H1 (cell line): ENCODE data around the gene SEC23IP. TPM values are rescaled to one million over a fixed set of nuclear protein-coding genes. Genes with fewer than 3 reads are reported as not detected.

ENCODE experiments used
- CTCF ChIA-PET: fragments of 300-600 bp; sonication (Branson Sonifier 250); formaldehyde crosslinking; loops from one replicate; lab custom pipeline; 2021; ENCODE audit not compliant: partially characterized antibody; lab: Charles Lee
- POLR2A ChIA-PET: fragments of 300-600 bp; sonication (Branson Sonifier 250); formaldehyde crosslinking; loops from one replicate; lab custom pipeline; 2021; ENCODE audit warnings: inconsistent platforms; ENCODE audit not compliant: partially characterized antibody; lab: Charles Lee
- DNase-seq, 2 experiments: peaks; one replicate each; pipeline versions ENCODE4 v3.0.0 to v3.0.0-alpha.2; 2010 to 2022; ENCODE audit warnings: low spot score in 2 of 2, low read depth in 1 of 2, mixed read lengths in 1 of 2
- FAIRE-seq: peaks from 2 replicates; lab custom pipeline; 2011; peaks lifted over from hg19 to GRCh38; lab: Jason Lieb, UNC
- H2AFZ ChIP-seq: 2 replicates; pipeline ENCODE4 v1.8.1; 2012; ENCODE audit warnings: low read length, inconsistent platforms
- H2AK5ac ChIP-seq: 2 replicates; pipeline ENCODE4 v1.6.1; 2013; ENCODE audit warnings: low read depth, low read length
- H2BK120ac ChIP-seq: replicated peaks from 2 replicates; pipeline ENCODE3; 2013; ENCODE audit warnings: low read depth, low read length, inconsistent platforms
- H2BK12ac ChIP-seq: 2 replicates; pipeline ENCODE4 v1.6.1; 2013; ENCODE audit warnings: low read depth, low read length
- H2BK15ac ChIP-seq: 2 replicates; pipeline ENCODE4 v1.6.1; 2013; ENCODE audit warnings: low read length
- H2BK20ac ChIP-seq: 2 replicates; pipeline ENCODE4 v1.6.1; 2013; ENCODE audit warnings: low read length
- H2BK5ac ChIP-seq: 2 replicates; pipeline ENCODE4 v1.6.1; 2013; ENCODE audit warnings: low read depth, low read length
- H3K14ac ChIP-seq: 2 replicates; pipeline ENCODE4 v1.6.1; 2013; ENCODE audit warnings: inconsistent platforms; ENCODE audit not compliant: insufficient read length
- H3K18ac ChIP-seq: 2 replicates; pipeline ENCODE4 v1.6.1; 2013; ENCODE audit warnings: low read length; ENCODE audit errors: extremely low read depth
- H3K23ac ChIP-seq: 2 replicates; pipeline ENCODE4 v1.6.1; 2013; ENCODE audit warnings: inconsistent platforms; ENCODE audit not compliant: insufficient read length
- H3K23me2 ChIP-seq: 2 replicates; pipeline ENCODE4 v1.6.1; 2013; ENCODE audit warnings: low read depth, low read length
- H3K27ac ChIP-seq: 2 replicates; pipeline ENCODE4 v1.6.1; 2011; ENCODE audit warnings: low read depth, low read length, inconsistent platforms
- H3K27me3 ChIP-seq, 4 experiments: replicated peaks in 1 of 4; 1 replicate in 1 of 4; 2 replicates in 3 of 4; pipeline versions ENCODE4 v1.6.1 to v1.8.1; 2011 to 2013; ENCODE audit warnings: low read length in 3 of 4, mild to moderate bottlenecking in 3 of 4, inconsistent platforms in 2 of 4, mixed read lengths in 2 of 4, moderate library complexity in 1 of 4; ENCODE audit not compliant: control insufficient read depth in 3 of 4, insufficient read depth in 3 of 4; ENCODE audit errors: extremely low read depth in 1 of 4
- H3K36me3 ChIP-seq, 4 experiments: 2 replicates each; pipeline versions ENCODE4 v1.6.1 to v1.8.1; 2011 to 2013; ENCODE audit warnings: mild to moderate bottlenecking in 4 of 4, low read length in 3 of 4, moderate library complexity in 2 of 4, control low read depth in 1 of 4, inconsistent platforms in 1 of 4; ENCODE audit not compliant: insufficient read depth in 4 of 4, control insufficient read depth in 2 of 4
- H3K4ac ChIP-seq: replicated peaks from 2 replicates; pipeline ENCODE3; 2013; ENCODE audit warnings: low read length, low read depth, mixed read lengths, inconsistent platforms; ENCODE audit not compliant: insufficient read length
- H3K4me1 ChIP-seq, 4 experiments: replicated peaks in 1 of 4; 1 replicate in 1 of 4; 2 replicates in 3 of 4; pipeline versions ENCODE4 v1.6.1 to v1.8.1; 2011 to 2013; ENCODE audit warnings: low read length in 3 of 4, inconsistent platforms in 2 of 4, mixed read lengths in 1 of 4; ENCODE audit not compliant: insufficient read depth in 4 of 4, control insufficient read depth in 3 of 4
- H3K4me2 ChIP-seq, 2 experiments: 2 replicates each; pipeline versions ENCODE4 v1.6.1 to v1.8.1; 2011 to 2013; ENCODE audit warnings: low read depth in 2 of 2, low read length in 2 of 2, control low read depth in 1 of 2, inconsistent platforms in 1 of 2, mild to moderate bottlenecking in 1 of 2; ENCODE audit not compliant: insufficient read depth in 1 of 2
- H3K4me3 ChIP-seq, 4 experiments: fragments of 200-600, 300-600 bp in 1 of 4; sonication (generic), shearing (Covaris generic), sonication (Bioruptor Twin) in 1 of 4; 2 replicates each; pipeline versions ENCODE4 v1.5.1 to v1.8.1; 2011 to 2016; ENCODE audit warnings: low read length in 4 of 4, low read depth in 3 of 4, control low read depth in 2 of 4, inconsistent platforms in 2 of 4, mild to moderate bottlenecking in 2 of 4, mixed read lengths in 1 of 4, moderate library complexity in 1 of 4; ENCODE audit not compliant: insufficient read depth in 2 of 4; ENCODE audit errors: extremely low read depth in 1 of 4
- H3K56ac ChIP-seq: replicated peaks from 2 replicates; pipeline ENCODE3; 2013; ENCODE audit warnings: low read depth, mild to moderate bottlenecking, mixed read lengths, low read length, inconsistent platforms; ENCODE audit not compliant: insufficient read length
- H3K79me1 ChIP-seq: 2 replicates; pipeline ENCODE4 v1.6.1; 2013; ENCODE audit warnings: low read depth, low read length, control low read depth
- H3K79me2 ChIP-seq, 2 experiments: 2 replicates each; pipeline versions ENCODE4 v1.6.1 to v1.8.1; 2012 to 2013; ENCODE audit warnings: low read length in 2 of 2, mild to moderate bottlenecking in 2 of 2, inconsistent platforms in 1 of 2; ENCODE audit not compliant: insufficient read depth in 2 of 2, control insufficient read depth in 1 of 2
- H3K9ac ChIP-seq, 4 experiments: replicated peaks in 1 of 4; 1 replicate in 1 of 4; 2 replicates in 3 of 4; pipeline versions ENCODE4 v1.6.1 to v1.8.1; 2011 to 2013; ENCODE audit warnings: low read depth in 3 of 4, low read length in 3 of 4, control low read depth in 2 of 4, mild to moderate bottlenecking in 2 of 4, moderate library complexity in 2 of 4, inconsistent platforms in 1 of 4; ENCODE audit errors: extremely low read depth in 1 of 4
- H3K9me3 ChIP-seq, 2 experiments: 2 replicates each; pipeline versions ENCODE4 v1.6.1 to v1.8.1; 2012 to 2013; ENCODE audit warnings: mild to moderate bottlenecking in 2 of 2, moderate library complexity in 2 of 2, control low read depth in 1 of 2, inconsistent platforms in 1 of 2, low read depth in 1 of 2, low read length in 1 of 2, mixed read lengths in 1 of 2; ENCODE audit not compliant: insufficient read depth in 2 of 2
- H4K20me1 ChIP-seq, 2 experiments: replicated peaks in 1 of 2; 2 replicates each; pipeline versions ENCODE3 to v1.8.1; 2011 to 2013; ENCODE audit warnings: inconsistent platforms in 2 of 2, low read length in 2 of 2, mild to moderate bottlenecking in 1 of 2; ENCODE audit not compliant: insufficient read depth in 2 of 2, control insufficient read depth in 1 of 2
- H4K5ac ChIP-seq: 2 replicates; pipeline ENCODE4 v1.6.1; 2013; ENCODE audit warnings: low read length, low read depth, mixed read lengths, inconsistent platforms; ENCODE audit not compliant: insufficient read length
- H4K8ac ChIP-seq: 2 replicates; pipeline ENCODE4 v1.8.0; 2013; ENCODE audit warnings: mild to moderate bottlenecking, moderate library complexity, low read length, inconsistent platforms; ENCODE audit not compliant: insufficient read depth; ENCODE audit errors: extremely low read depth
- H4K91ac ChIP-seq: replicated peaks from 2 replicates; pipeline ENCODE3; 2013; ENCODE audit warnings: low read length, mixed read lengths, inconsistent platforms; ENCODE audit not compliant: insufficient read length
- CHD1 ChIP-seq: IDR thresholded peaks from 2 replicates; pipeline ENCODE4 v1.6.1; 2012; ENCODE audit warnings: low read depth, low read length, improper control_type of control experiment
- FOSL1 ChIP-seq: IDR thresholded peaks from 2 replicates; pipeline ENCODE4 v1.6.1; 2011; ENCODE audit warnings: mild to moderate bottlenecking, low read depth, low read length, moderate library complexity; ENCODE audit not compliant: insufficient read depth
- POLR2A ChIP-seq, 2 experiments: IDR thresholded peaks; 1 replicate in 1 of 2; 2 replicates in 1 of 2; pipeline ENCODE4 v1.6.1; 2011; ENCODE audit warnings: low read depth in 2 of 2, low read length in 2 of 2, mild to moderate bottlenecking in 2 of 2; ENCODE audit errors: control extremely low read depth in 1 of 2
- POU5F1 ChIP-seq: IDR thresholded peaks from 2 replicates; pipeline ENCODE4 v1.6.1; 2011; ENCODE audit warnings: low read depth, mild to moderate bottlenecking, low read length, moderate library complexity
- RAD21 ChIP-seq, 2 experiments: IDR thresholded peaks in 1 of 2; conservative IDR thresholded peaks in 1 of 2; 2 replicates each; pipeline ENCODE4 v1.6.1; 2011; ENCODE audit warnings: low read depth in 2 of 2, low read length in 2 of 2, improper control_type of control experiment in 1 of 2, inconsistent platforms in 1 of 2, mild to moderate bottlenecking in 1 of 2, moderate library complexity in 1 of 2
- polyA plus RNA-seq, 7 experiments: library from polyadenylated mRNA; depleted of rRNA in 3 of 7; stranded (reverse) in 5 of 7; unstranded in 2 of 7; fragments of >200 nt in 5 of 7; fragments of 200-250 nt in 2 of 7; gene quantifications; 1 replicate in 5 of 7; 2 replicates in 1 of 7; 4 replicates in 1 of 7; pipeline versions ENCODE4 v1.2.1 to v1.2.3, GENCODE V29; 2011 to 2013; ENCODE audit warnings: missing spikeins in 2 of 7, mixed read lengths in 2 of 7
- total RNA-seq: library from RNA; stranded (reverse); fragmentation: NEBNext Ultra II Directional; extraction: Animal tissue kit (Norgen Biotek cat#: 25700); gene quantifications from 2 replicates; pipeline ENCODE4 v1.2.1, GENCODE V29; 2021

The SEC23IP gene
- total and polyA plus RNA-seq, 2 of the 8 experiments (the other 6 are each of a cell fraction or from before 2014, with no cell fraction given), result 29.0 to 105 TPM

DNA sequence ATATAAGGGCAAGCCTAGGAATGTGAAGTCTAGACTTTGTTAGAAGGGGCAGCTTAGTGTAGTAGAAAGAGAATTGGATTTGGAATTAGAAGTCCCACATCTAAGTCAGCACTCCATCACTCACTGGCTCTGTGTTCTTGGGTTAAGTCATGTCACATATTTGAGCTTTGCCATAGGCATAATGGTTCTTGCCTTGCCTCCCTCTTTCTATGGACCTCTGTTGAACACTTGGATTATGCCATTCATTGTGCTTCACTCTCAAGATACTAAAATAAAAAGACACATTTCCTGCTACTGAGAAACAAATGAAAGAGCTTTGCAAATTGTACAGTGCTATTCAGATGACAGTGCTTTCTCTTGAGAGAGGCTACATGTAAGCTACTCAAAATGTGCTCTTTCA lies 35.9 kb downstream of the SEC23IP start:
- Histone ChIP-seq H3K79me2 (no peaks in the 10 kb centered on the region), H2BK20ac (no peak overlapping the region), H3K4ac (no peak overlapping the region), H3K14ac (no peak overlapping the region), H3K36me3 (peaks cover 8 to 71% (median 37%) of the 10 kb centered on the region in 4 experiments), H3K27ac (no peak overlapping the region), H2BK15ac (no peak overlapping the region), H2BK5ac (no peak overlapping the region), H2AFZ (no peak overlapping the region), H3K23ac (no peak overlapping the region), H3K18ac (no peak overlapping the region), H3K9me3 (no peaks in the 10 kb centered on the region), H3K9ac (no peak overlapping the region), H3K23me2 (no peaks in the 10 kb centered on the region), H3K4me3 (no peak overlapping the region), H4K5ac (no peak overlapping the region), H3K4me1 (no peaks in the 10 kb centered on the region), H2AK5ac (no peak overlapping the region), H3K79me1 (0 out of 2 replicates have a peak, but pooled peaks cover 3% of the 10 kb centered on the region), H4K8ac (no peak overlapping the region), H3K56ac (no peak overlapping the region), H2BK12ac (no peak overlapping the region), H4K91ac (no peak overlapping the region), H2BK120ac (no peak overlapping the region), H4K20me1 (peaks cover 0 to 2% of the 10 kb centered on the region in 2 experiments), H3K4me2 (no peak overlapping the region), H3K27me3 (no peaks in the 10 kb centered on the region)
- no peak for FAIRE-seq
- POLR2A ChIA-PET, result interaction anchor here (0.6 kb wide), 1 partner anchor 29 kb away, joined by 3 read pairs; no protein-coding TSS in a partner anchor
- TF ChIP-seq FOSL1, result no peak
- TF ChIP-seq POLR2A (IDR thresholded peaks at IDR 0.05; ENCODE audit: control extremely low read depth in 1 of 2, low read depth in 2 of 2, low read length in 2 of 2), result no peak
- no peak for TF ChIP-seq CHD1
- TF ChIP-seq RAD21 (IDR thresholded peaks at IDR 0.05 in 1 of 2, conservative IDR thresholded peaks at IDR 0.05 in 1 of 2; ENCODE audit: low read depth in 2 of 2, low read length in 2 of 2), result no peak
- TF ChIP-seq POU5F1, result no peak
- no peak for DNase-seq
- CTCF ChIA-PET, result interaction anchor here (0.8 to 1.4 kb wide), 3 partner anchors 257 to 441 kb away, joined by 3 read pairs; no protein-coding TSS in a partner anchor
